Mucosa of descending colon (tissue), 3 donors: ENCODE results near the gene STEAP1B. TPM values are rescaled to one million over a fixed set of nuclear protein-coding genes. Genes with fewer than 3 reads are reported as not detected.
A peak's percentile ranks its signal among the peaks of the same experiment; 100 is the strongest.

Experiments
- ATAC-seq: fragments of 200-7000 bp; cut with Tn5 transposase; one replicate; pipeline ENCODE4 v1.9.1; 2020; ENCODE audit warnings: mild to moderate bottlenecking, moderate library complexity
- DNase-seq, 3 donors: peaks; one replicate each; pipeline ENCODE4 v3.0.0-alpha.2; 2020
- H3K36me3 ChIP-seq: fragments of 200-600 bp; one replicate; pipeline ENCODE4 v1.8.0; 2021; ENCODE audit warnings: low read depth, mild to moderate bottlenecking
- H3K4me1 ChIP-seq: fragments of 200-600 bp; one replicate; pipeline ENCODE4 v1.8.0; 2021; ENCODE audit warnings: low read depth, mild to moderate bottlenecking
- H3K4me3 ChIP-seq: fragments of 200-600 bp; one replicate; pipeline ENCODE4 v1.8.0; 2021; ENCODE audit warnings: mild to moderate bottlenecking
- H3K9me3 ChIP-seq: fragments of 200-600 bp; one replicate; pipeline ENCODE4 v1.8.0; 2021; ENCODE audit warnings: mild to moderate bottlenecking
- CTCF ChIP-seq: fragments of 200-600 bp; IDR thresholded peaks from one replicate; pipeline ENCODE4 v1.8.0; 2022; ENCODE audit warnings: antibody characterized with exemption, mild to moderate bottlenecking
- intact Hi-C, 2 donors: fragments of 100-400 bp; cut with DNase I in 1 of 2; cut with micrococcal nuclease in 1 of 2; formaldehyde crosslinking; loops; one replicate each; pipeline versions ENCODE4 v1.11.0 to v1.11.1; 2022; cut with DNase I, micrococcal nuclease
- total RNA-seq, 3 donors: library from RNA; stranded (reverse); fragmentation: NEBNext Ultra II Directional in 2 of 3; extraction: Animal tissue kit (Norgen Biotek cat#: 25700) in 2 of 3; gene quantifications; one replicate each; pipeline versions ENCODE4 v1.2.1 to v1.2.4, GENCODE V29; 2021 to 2023
- donor health status: DM: no; HTN: no; CAD: no; lungs with moderate emphysema.
- donor health status: DM: no; HTN: no; CAD: no.
- donor health status: DM: no; HTN: yes; CAD: no.

Gene STEAP1B
- total RNA-seq, 3 donors from 2014 or later = 0.77 to 1.0 TPM; not detected in 1

- Histone ChIP-seq H3K4me3 (no peak overlapping the region), H3K4me1 (no peaks in the 10 kb centered on the region), H3K36me3 (no peaks in the 10 kb centered on the region), H3K9me3 (no peaks in the 10 kb centered on the region)
- no peak for TF ChIP-seq CTCF
- DNase-seq = no peak
- intact Hi-C loops = no loop called here
- ATAC-seq = peak; percentile 78
These were observed 105.9 kb downstream of the STEAP1B start for GRCh38 chr7:22393913-22394729.

DNA sequence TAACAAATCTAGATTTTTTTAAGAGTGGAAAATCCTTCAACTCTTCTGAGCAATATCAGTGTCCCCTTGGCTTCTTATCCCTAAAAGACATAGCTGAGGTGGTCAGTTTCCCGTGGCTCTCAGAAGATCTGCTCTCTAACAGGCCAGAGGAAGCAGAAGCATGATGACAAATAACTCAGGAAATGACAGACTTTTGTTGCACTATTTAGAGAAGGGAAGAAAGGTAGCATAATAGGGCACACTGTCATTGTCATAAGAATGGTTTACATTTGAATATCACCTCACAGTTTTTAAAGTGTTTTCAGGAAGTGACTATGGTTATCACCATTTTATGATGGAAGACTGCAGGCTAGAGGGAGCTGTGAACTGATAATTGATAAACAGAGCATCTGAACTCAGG lies 109.5 kb downstream of the STEAP1B start:
- Histone ChIP-seq H3K36me3 (no peaks in the 10 kb centered on the region), H3K9me3 (no peaks in the 10 kb centered on the region), H3K4me3 (no peak overlapping the region), H3K4me1 (no peaks in the 10 kb centered on the region)
- DNase-seq (no peak), ATAC-seq (no peak)
- no peak for TF ChIP-seq CTCF
- intact Hi-C loops = no loop called here

- no peaks in the 10 kb centered on the region for H3K9me3 ChIP-seq
- H3K4me1 ChIP-seq = no peaks in the 10 kb centered on the region
- no peak for ATAC-seq
- TF ChIP-seq CTCF = no peak
- H3K4me3 ChIP-seq = no peak overlapping the region
- no peaks in the 10 kb centered on the region for H3K36me3 ChIP-seq
- DNase-seq = no peak
- intact Hi-C loops = no loop called here
These were observed 110.1 kb downstream of the STEAP1B start for GRCh38 chr7:22389892-22390291.

GRCh38 chr7:22387583-22387982 lies 112.4 kb downstream of the STEAP1B start:
- no peak for DNase-seq
- Histone ChIP-seq H3K9me3 (no peaks in the 10 kb centered on the region), H3K36me3 (no peaks in the 10 kb centered on the region), H3K4me1 (no peaks in the 10 kb centered on the region), H3K4me3 (no peak overlapping the region)
- intact Hi-C loops = no loop called here
- ATAC-seq = no peak
- TF ChIP-seq CTCF = no peak

- no peaks in the 10 kb centered on the region for H3K9me3 ChIP-seq
- DNase-seq (no peak), ATAC-seq (no peak)
- no peak for TF ChIP-seq CTCF
- H3K4me3 ChIP-seq = no peak overlapping the region
- H3K36me3 ChIP-seq = no peaks in the 10 kb centered on the region
- no peaks in the 10 kb centered on the region for H3K4me1 ChIP-seq
- intact Hi-C loops = no loop called here
These were observed 113.1 kb downstream of the STEAP1B start for GRCh38 chr7:22386865-22387264.
